GM19193 (cell line): ENCODE data around the gene FMNL2.

ENCODE experiments used
- POLR2A ChIP-seq: IDR thresholded peaks from 4 replicates; pipeline ENCODE4 v1.6.1; 2011; ENCODE audit not compliant: insufficient read depth, insufficient read length; ENCODE audit errors: extremely low read depth

Gene FMNL2

GRCh38 chr2:152473151-152473857 lies 138.3 kb downstream of the FMNL2 start:
- no peak for TF ChIP-seq POLR2A

GRCh38 chr2:152475982-152476381 lies 141.0 kb downstream of the FMNL2 start:
- TF ChIP-seq POLR2A = no peak

- no peak for TF ChIP-seq POLR2A
Observed at GRCh38 chr2:152477347-152478092, 142.5 kb downstream of the FMNL2 start.

- TF ChIP-seq POLR2A = no peak
Observed at GRCh38 chr2:152479282-152479681, 144.3 kb downstream of the FMNL2 start.

GRCh38 chr2:152480821-152481399 lies 145.9 kb downstream of the FMNL2 start:
- no peak for TF ChIP-seq POLR2A

- TF ChIP-seq POLR2A = no peak
Observed at GRCh38 chr2:152481881-152482583, 147.1 kb downstream of the FMNL2 start.

- no peak for TF ChIP-seq POLR2A
Observed at GRCh38 chr2:152483276-152484063, 148.5 kb downstream of the FMNL2 start.

GRCh38 chr2:152485954-152486736 lies 151.2 kb downstream of the FMNL2 start:
- no peak for TF ChIP-seq POLR2A

GRCh38 chr2:152486737-152487400 lies 151.9 kb downstream of the FMNL2 start:
- TF ChIP-seq POLR2A = no peak

GRCh38 chr2:152488075-152488474 lies 153.1 kb downstream of the FMNL2 start:
- TF ChIP-seq POLR2A = no peak

- TF ChIP-seq POLR2A = no peak
Observed at GRCh38 chr2:152489364-152489763, 154.4 kb downstream of the FMNL2 start.

GRCh38 chr2:152490686-152491455 lies 155.9 kb downstream of the FMNL2 start:
- TF ChIP-seq POLR2A = no peak
